Transverse colon (tissue), 4 donors: Measurements from ENCODE around the gene TIMM29.

Experiments used
- POLR2A ChIP-seq: fragments of 450-650 bp; IDR thresholded peaks from one replicate; pipeline ENCODE4 v1.6.1; 2016; ENCODE audit warnings: antibody characterized with exemption, mild to moderate bottlenecking, moderate library complexity
- POLR2AphosphoS5 ChIP-seq, 3 donors: sonication (generic); formaldehyde crosslinking; IDR thresholded peaks; one replicate each; pipeline ENCODE4 v1.6.1; 2016; ENCODE audit warnings: antibody characterized with exemption in 3 of 3
- TF ChIP-seq, protein P1 (sequence below), 5 experiments: fragments of 200-600 bp in 3 of 5; fragments of 450-650 bp in 2 of 5; sonication (generic) in 3 of 5; IDR thresholded peaks; 1 replicate in 2 of 5; 2 replicates in 3 of 5; pipeline ENCODE4 v1.5.1; 2016 to 2017; ENCODE audit warnings: antibody characterized with exemption in 5 of 5, inconsistent platforms in 3 of 5, mild to moderate bottlenecking in 2 of 5, moderate library complexity in 1 of 5

DNA sequence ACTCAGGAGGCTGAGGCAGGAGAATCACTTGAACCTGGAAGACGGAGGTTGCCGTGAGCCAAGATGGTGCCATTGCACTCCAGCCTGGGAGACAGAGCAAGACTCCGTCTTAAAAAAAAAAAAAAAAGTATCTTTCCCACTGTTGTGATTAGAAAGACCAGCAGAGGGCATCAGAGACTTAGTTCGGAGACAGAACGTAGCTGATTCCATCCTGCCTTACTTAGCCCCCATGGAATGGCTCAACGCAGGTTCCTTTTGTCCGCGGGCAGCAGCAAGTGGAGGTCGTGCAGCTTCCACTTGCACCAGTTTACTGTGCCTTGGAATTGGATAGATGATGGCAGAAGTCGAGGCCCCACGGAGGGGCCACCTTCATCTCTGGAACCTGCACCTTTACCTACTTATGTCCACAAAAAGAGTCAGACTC, 8.1 kb downstream of the TIMM29 start:
- TF ChIP-seq, protein P1, sequence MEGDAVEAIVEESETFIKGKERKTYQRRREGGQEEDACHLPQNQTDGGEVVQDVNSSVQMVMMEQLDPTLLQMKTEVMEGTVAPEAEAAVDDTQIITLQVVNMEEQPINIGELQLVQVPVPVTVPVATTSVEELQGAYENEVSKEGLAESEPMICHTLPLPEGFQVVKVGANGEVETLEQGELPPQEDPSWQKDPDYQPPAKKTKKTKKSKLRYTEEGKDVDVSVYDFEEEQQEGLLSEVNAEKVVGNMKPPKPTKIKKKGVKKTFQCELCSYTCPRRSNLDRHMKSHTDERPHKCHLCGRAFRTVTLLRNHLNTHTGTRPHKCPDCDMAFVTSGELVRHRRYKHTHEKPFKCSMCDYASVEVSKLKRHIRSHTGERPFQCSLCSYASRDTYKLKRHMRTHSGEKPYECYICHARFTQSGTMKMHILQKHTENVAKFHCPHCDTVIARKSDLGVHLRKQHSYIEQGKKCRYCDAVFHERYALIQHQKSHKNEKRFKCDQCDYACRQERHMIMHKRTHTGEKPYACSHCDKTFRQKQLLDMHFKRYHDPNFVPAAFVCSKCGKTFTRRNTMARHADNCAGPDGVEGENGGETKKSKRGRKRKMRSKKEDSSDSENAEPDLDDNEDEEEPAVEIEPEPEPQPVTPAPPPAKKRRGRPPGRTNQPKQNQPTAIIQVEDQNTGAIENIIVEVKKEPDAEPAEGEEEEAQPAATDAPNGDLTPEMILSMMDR (IDR thresholded peaks at IDR 0.05): peak; percentile 60 to 79 (median 64)
- TF ChIP-seq POLR2AphosphoS5 (IDR thresholded peaks at IDR 0.05) (no peak), POLR2A (no peak)
